Right ventricle myocardium superior (tissue), 1 donor: Measurements from ENCODE around the gene UBR7. TPM values are rescaled to one million over a fixed set of nuclear protein-coding genes. Genes with fewer than 3 reads are reported as not detected.
"Not testable (repeated sequence)": the region's sequence is repeated elsewhere in the genome, so short reads cannot be mapped to it uniquely, and the experiment has no call there.

Source experiments
- ATAC-seq: fragments of 200-7000 bp; cut with Tn5 transposase; one replicate; pipeline ENCODE4 v1.9.1; 2020; ENCODE audit warnings: mild to moderate bottlenecking; ENCODE audit not compliant: poor library complexity
- DNase-seq: peaks from one replicate; pipeline ENCODE4 v3.0.0-alpha.2; 2020
- intact Hi-C: fragments of 100-400 bp; cut with DNase I; formaldehyde crosslinking; loops from one replicate; pipeline ENCODE4 v1.11.2; 2022
- total RNA-seq: library from RNA; stranded (reverse); fragmentation: NEBNext Ultra II Directional; extraction: Animal tissue kit (Norgen Biotek cat#: 25700); gene quantifications from one replicate; pipeline ENCODE4 v1.2.1, GENCODE V29; 2021
- donor health status: DM: no; HTN: yes; CAD: no; lungs with severe emphysema.

The UBR7 gene
- total RNA-seq, 1 donor from 2014 or later: 16.1 TPM

- DNase-seq (no peak), ATAC-seq (no peak)
- intact Hi-C loops: no loop called here
Measured at GRCh38 chr14:93232159-93232558, 25.1 kb downstream of the UBR7 start.

GRCh38 chr14:93233078-93233477 is 26.0 kb downstream of the UBR7 start:
- ATAC-seq, intact Hi-C loops, DNase-seq: not testable (repeated sequence)

GRCh38 chr14:93234798-93235197 is 27.7 kb downstream of the UBR7 start:
- ATAC-seq (no peak), DNase-seq (no peak)
- intact Hi-C loops: no loop called here

DNA sequence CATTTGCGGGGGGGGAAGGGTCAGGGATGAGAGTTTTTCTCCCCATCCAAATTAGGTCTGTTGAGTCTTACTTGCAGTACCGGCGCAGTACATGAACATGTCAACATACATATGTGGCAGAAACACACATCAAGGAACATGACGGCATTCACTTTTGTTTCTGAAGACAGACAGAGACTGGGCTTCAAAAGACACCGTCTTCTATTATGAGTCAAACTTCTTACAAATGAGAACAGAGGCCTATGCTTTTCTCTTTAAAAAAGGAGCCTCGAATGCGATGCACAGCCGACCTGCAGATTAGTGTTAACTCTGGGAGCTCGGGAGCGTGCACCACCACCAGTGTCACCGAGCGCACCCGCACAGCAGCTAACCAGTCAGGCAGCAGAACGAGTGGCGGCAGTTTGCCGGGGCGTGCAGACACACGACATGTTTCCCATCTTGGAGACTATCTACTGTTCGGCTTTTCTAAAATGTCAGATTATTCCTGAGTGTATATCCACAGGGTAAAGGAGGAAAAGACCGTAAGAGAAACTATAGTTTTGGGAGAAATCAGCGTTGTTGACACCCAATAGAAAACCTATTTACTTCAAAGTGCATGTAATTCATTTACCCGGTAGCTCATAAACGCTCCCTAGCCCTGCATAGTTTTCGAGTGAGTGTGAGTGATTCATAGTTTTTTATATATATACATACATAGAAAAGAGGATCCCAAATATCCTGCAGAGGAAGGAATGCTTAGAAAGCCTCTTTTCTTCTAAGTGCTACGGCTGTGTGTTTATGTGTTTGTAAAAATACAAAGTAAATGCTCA is 33.0 kb downstream of the UBR7 start:
- DNase-seq (no peak), ATAC-seq (no peak)
- intact Hi-C loops: no loop called here

GRCh38 chr14:93240678-93241000 is 33.6 kb downstream of the UBR7 start:
- ATAC-seq (no peak), DNase-seq (no peak)
- intact Hi-C loops: no loop called here

DNA sequence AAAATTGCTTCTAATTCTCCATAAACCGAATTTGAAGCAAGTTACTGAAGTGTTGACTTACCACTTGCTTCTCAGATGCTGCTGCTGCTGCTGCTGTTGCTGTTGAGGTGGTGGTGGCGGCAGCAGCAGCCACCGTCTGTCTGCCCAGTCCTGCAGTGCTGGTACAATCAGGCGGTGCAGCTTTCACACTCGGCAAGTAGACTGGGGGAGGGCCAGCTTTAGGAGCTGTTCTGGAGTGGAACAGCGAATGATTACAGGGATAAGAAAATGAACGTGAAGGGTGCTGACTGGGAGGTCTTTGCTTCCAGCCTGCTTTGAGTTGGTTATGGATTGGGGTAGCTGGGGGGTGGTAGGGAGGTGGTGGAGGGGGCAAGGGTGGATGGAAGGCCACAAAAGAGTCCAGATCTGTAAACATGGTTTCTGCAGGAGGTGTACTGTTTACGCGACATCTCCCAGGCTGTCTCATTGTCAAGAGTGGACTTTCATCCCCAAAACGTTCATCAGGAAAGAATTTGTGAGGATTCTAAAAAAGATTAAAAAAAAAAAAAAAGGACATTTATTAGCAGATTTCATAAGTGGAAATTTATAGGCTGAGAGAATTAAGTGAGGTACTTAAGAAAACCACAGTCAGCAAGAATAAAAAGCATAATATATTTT is 38.8 kb downstream of the UBR7 start:
- intact Hi-C loops: no loop called here
- DNase-seq (no peak), ATAC-seq (no peak)

DNA sequence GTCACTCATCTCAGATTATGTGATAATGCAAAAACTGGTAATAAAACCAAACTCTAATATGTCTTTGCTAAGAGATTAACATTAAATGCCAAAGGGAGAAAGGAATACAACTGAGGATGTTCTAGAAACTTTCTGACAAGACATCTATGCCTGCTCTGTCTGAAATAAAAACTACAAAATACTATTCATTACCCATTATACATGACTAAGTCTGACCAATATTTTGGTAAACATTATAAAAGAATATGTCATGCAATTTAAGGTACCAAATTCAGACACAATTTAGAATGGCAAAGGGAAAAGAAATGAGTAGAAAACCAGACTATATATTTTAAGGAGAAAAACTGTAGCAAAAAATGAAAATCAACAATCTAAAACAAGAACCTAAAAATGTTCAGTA is 39.5 kb downstream of the UBR7 start:
- intact Hi-C loops: no loop called here
- ATAC-seq: no peak
- no peak for DNase-seq

DNA sequence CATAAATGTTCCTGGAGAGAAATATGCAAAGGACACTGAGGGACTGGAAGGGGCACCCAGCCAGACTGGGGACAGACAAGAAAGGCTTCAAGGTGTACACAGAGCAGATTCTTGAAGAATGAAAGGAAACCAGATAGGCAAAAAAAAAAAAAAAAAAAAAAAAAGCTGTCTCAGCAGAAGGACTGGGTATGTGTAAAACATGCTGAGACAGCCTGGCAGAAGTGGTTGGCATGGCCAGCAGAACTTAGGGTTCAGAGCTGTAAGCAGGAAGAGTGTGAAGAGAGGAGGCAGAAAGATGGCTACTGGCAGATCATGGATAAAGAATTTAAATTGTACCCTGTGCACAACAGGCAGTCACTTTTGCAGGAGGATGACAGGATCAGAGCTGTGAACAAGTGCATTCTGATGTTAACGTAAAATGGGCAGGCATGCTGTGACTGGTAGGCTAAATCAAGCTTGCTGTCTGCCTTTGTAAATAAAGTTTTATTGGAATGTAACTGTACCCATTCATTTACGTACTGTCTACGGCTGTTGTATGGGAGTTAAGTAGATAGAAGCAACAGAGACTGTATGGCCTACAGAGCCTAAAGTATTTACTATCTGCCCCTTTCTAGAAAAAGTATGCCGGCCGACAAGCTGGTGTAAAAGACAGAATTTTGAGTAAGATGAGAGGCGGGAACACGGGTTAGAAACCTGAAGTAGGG is 42.2 kb downstream of the UBR7 start:
- ATAC-seq: no peak
- no peak for DNase-seq
- intact Hi-C loops: no loop called here

- intact Hi-C loops: no loop called here
- DNase-seq (no peak), ATAC-seq (no peak)
Measured at GRCh38 chr14:93262446-93262845, 55.4 kb downstream of the UBR7 start.

- no peak for ATAC-seq
- intact Hi-C loops: no loop called here
- no peak for DNase-seq
Measured at GRCh38 chr14:93263416-93263815, 56.4 kb downstream of the UBR7 start.

DNA sequence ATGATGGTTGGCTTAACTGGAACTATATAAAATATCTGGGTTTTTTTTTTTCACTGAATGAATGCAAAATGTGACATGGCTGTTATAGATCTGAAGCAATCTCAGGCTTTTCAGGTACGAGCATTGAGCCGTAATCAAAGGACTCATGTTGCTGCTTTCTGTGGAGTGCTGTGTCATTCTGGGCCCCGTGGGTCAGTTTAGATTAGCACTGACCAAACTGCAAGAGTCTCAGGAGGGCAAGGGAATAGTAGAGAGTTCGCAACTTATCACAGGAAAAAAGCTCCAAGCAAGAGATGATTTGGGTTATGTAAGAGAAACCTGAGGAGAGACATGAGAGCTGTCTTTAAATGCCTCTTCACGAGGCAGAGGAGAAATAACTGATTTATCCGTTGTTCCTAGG is 59.1 kb downstream of the UBR7 start:
- DNase-seq (no peak), ATAC-seq (no peak)
- intact Hi-C loops: no loop called here

- no peak for DNase-seq
- intact Hi-C loops: no loop called here
- ATAC-seq: no peak
Measured at GRCh38 chr14:93267149-93267711, 60.2 kb downstream of the UBR7 start.

- intact Hi-C loops: no loop called here
- DNase-seq (no peak), ATAC-seq (no peak)
Measured at GRCh38 chr14:93268406-93268805, 61.4 kb downstream of the UBR7 start.

- ATAC-seq (peak; percentile 52), DNase-seq (no peak)
- intact Hi-C loops: no loop called here
Measured at GRCh38 chr14:93269341-93270068, 62.4 kb downstream of the UBR7 start.

GRCh38 chr14:93271111-93271510 is 64.1 kb downstream of the UBR7 start:
- peak; percentile 36 for ATAC-seq
- intact Hi-C loops: no loop called here

DNA sequence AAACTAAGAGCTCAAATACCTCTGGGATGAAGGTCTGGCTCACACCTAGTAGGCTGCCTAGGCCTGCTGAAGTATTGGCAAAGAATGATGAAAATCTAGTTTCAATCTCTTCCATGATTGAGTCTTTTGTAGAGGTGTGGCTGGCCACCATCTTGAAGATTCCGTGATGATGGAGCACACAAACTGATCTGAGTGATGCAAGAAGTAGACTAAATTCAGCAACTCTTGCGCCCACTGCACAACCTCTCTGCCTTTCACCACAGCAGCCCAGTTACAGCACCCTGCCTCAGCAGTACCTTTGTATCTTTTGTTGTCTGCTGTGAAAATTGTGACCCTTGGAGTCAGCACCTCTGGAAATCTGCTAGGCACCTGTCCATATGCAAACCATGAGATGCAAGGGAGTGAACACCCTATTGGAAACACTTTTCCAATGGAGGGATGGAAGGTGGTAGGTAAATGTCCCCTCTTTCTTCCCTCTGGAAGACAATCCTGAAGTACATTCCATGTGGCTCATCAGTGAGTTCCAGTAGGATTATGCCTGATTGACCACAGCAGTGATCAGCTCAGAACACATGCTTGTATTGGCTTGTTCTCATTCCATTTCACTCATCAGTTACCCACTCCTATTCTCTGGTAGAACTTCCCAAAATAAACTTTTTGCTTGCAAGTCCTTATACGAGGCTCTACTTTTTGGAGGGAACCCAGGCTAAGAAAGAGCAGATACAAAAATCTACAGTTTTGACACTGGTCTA is 67.2 kb downstream of the UBR7 start:
- intact Hi-C loops: no loop called here
- DNase-seq: no peak
- ATAC-seq: no peak

More at GRCh38 chr14:93271111-93271510, 64.1 kb downstream of the UBR7 start:
- DNase-seq: no peak

- intact Hi-C loops: no loop called here
- ATAC-seq (no peak), DNase-seq (no peak)
Measured at GRCh38 chr14:93276031-93276716, 69.1 kb downstream of the UBR7 start.
